Adrenal gland (tissue), 12 donors: ENCODE data around the gene GPR152. TPM values are rescaled to one million over a fixed set of nuclear protein-coding genes. Genes with fewer than 3 reads are reported as not detected.
"Not testable (repeated sequence)": the region's sequence is repeated elsewhere in the genome, so short reads cannot be mapped to it uniquely, and the experiment has no call there.

Experiments
- DNase-seq, 7 donors: peaks; one replicate each; pipeline ENCODE4 v3.0.0-alpha.2; 2019 to 2020
- H3K27ac ChIP-seq, 5 donors: fragments of 200-600 bp; sonication (generic) in 4 of 5; 1 replicate in 3 of 5; 2 replicates in 2 of 5; pipeline versions ENCODE4 v1.5.1 to v1.8.0; 2016 to 2020; ENCODE audit warnings: mild to moderate bottlenecking in 1 of 5
- H3K27me3 ChIP-seq: fragments of 200-600 bp; 2 replicates; pipeline ENCODE4 v1.8.0; 2021
- H3K36me3 ChIP-seq, 2 donors: fragments of 200-600 bp; replicated peaks in 1 of 2; 1 replicate in 1 of 2; 2 replicates in 1 of 2; pipeline versions ENCODE4 v1.5.1 to v1.8.0; 2018 to 2022
- H3K4me1 ChIP-seq, 2 donors: fragments of 200-600 bp; replicated peaks in 1 of 2; 1 replicate in 1 of 2; 2 replicates in 1 of 2; pipeline versions ENCODE4 v1.5.1 to v1.8.0; 2018 to 2021
- H3K4me3 ChIP-seq, 4 donors: fragments of 200-600 bp; sonication (generic) in 3 of 4; one replicate each; pipeline ENCODE4 v1.5.1; 2016 to 2018
- H3K9me3 ChIP-seq, 3 donors: fragments of 200-600 bp; sonication (generic) in 1 of 3; replicated peaks in 1 of 3; 1 replicate in 2 of 3; 2 replicates in 1 of 3; pipeline versions ENCODE4 v1.5.1 to v1.8.0; 2016 to 2021
- POLR2A ChIP-seq, 2 donors: fragments of 450-650 bp; IDR thresholded peaks; one replicate each; pipeline ENCODE4 v1.6.1; 2017; ENCODE audit warnings: antibody characterized with exemption in 2 of 2, mild to moderate bottlenecking in 2 of 2, moderate library complexity in 1 of 2
- WGBS, 4 donors: extraction: QIAGEN DNeasy Blood & Tissue Kit in 2 of 4; methylation state at CpG; one replicate each; pipeline versions ENCODE4 v1.1.5 to v1.1.7; 2013 to 2017; 5-methylcytosine and 5-hydroxymethylcytosine counted together
- intact Hi-C, 2 donors: fragments of 100-400 bp; cut with DNase I; formaldehyde crosslinking; loops; one replicate each; pipeline versions ENCODE4 v1.14.1 to v1.15.0; 2022 to 2023
- polyA plus RNA-seq, 3 donors: library from polyadenylated mRNA; stranded (reverse); fragments of 200-250 nt in 2 of 3; fragments of 350-450 nt in 1 of 3; fragmentation: Illumina TruSeq in 1 of 3; extraction: RNeasy Lipid Tissue Mini Kit (QIAGEN cat#74804) in 1 of 3; gene quantifications; one replicate each; pipeline ENCODE4 v1.2.3, GENCODE V29; 2013 to 2014
- total RNA-seq, 9 donors: library from RNA; depleted of rRNA in 4 of 9; stranded (reverse); fragments of >200 nt in 4 of 9; fragments of 120-200 nt in 1 of 9; fragmentation: NEBNext Ultra II Directional in 1 of 9; extraction: Animal tissue kit (Norgen Biotek cat#: 25700) in 1 of 9; gene quantifications; one replicate each; pipeline versions ENCODE4 v1.1.0 to v1.2.4, GENCODE V29; 2013 to 2023
- TF ChIP-seq, protein P1 (sequence below), 6 experiments: fragments of 450-650 bp in 4 of 6; fragments of 200-600 bp in 2 of 6; sonication (generic) in 1 of 6; IDR thresholded peaks; 1 replicate in 5 of 6; 2 replicates in 1 of 6; pipeline versions ENCODE4 v1.5.1 to v1.8.0; 2016 to 2021; ENCODE audit warnings: antibody characterized with exemption in 6 of 6, mild to moderate bottlenecking in 2 of 6, moderate library complexity in 1 of 6
- donor health status: healthy with polysubstance abuse.
- donor health status: Bipolar disorder and iron deficiency.
- donor health status: DM: yes; HTN: yes; CAD: no.
- donor health status: DM: no; HTN: no; CAD: no.
- donor health status: DM: no; HTN: no; CAD: no.
- donor health status: DM: yes; HTN: yes; CAD: no.

GPR152 gene
- total and polyA plus RNA-seq, 12 donors, result 0.18 TPM; not detected in 11

- peak within 1 kb of the TSS in 4 of 5 donors; percentile 64 to 92 (median 84) for H3K27ac ChIP-seq
- peaks cover 17 to 24% of the 10 kb centered on the region in 2 donors for H3K4me1 ChIP-seq
- intact Hi-C loops, result no loop called here
- no peaks in the 10 kb centered on the region for H3K9me3 ChIP-seq
- DNase-seq, result peak; percentile 95 to 99 (median 98)
- H3K27me3 ChIP-seq, result no peaks in the 10 kb centered on the region
- peaks cover 0 to 12% of the 10 kb centered on the region in 2 donors for H3K36me3 ChIP-seq
- TF ChIP-seq, protein P1, sequence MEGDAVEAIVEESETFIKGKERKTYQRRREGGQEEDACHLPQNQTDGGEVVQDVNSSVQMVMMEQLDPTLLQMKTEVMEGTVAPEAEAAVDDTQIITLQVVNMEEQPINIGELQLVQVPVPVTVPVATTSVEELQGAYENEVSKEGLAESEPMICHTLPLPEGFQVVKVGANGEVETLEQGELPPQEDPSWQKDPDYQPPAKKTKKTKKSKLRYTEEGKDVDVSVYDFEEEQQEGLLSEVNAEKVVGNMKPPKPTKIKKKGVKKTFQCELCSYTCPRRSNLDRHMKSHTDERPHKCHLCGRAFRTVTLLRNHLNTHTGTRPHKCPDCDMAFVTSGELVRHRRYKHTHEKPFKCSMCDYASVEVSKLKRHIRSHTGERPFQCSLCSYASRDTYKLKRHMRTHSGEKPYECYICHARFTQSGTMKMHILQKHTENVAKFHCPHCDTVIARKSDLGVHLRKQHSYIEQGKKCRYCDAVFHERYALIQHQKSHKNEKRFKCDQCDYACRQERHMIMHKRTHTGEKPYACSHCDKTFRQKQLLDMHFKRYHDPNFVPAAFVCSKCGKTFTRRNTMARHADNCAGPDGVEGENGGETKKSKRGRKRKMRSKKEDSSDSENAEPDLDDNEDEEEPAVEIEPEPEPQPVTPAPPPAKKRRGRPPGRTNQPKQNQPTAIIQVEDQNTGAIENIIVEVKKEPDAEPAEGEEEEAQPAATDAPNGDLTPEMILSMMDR (IDR thresholded peaks at IDR 0.05), result peak in 5 of 6 experiments; percentile 26 to 61 (median 42)
- TF ChIP-seq POLR2A (IDR thresholded peaks at IDR 0.05), result peak; percentile 36 to 40
- WGBS, 4 donors, result 9 to 24% (median 12%) methylated on average over 13 to 60 of the region's 60 CpGs
- H3K4me3 ChIP-seq, result peak within 1 kb of the TSS in 2 of 4 donors; percentile 41 to 67
Observed at GRCh38 chr11:67482827-67483798, 30.6 kb upstream of the GPR152 start, which contains the start of gene AIP. TSS of gene AIP (plus strand) at chr11:67483026. CDS start at chr11:67483159, 133 bp downstream.

DNA sequence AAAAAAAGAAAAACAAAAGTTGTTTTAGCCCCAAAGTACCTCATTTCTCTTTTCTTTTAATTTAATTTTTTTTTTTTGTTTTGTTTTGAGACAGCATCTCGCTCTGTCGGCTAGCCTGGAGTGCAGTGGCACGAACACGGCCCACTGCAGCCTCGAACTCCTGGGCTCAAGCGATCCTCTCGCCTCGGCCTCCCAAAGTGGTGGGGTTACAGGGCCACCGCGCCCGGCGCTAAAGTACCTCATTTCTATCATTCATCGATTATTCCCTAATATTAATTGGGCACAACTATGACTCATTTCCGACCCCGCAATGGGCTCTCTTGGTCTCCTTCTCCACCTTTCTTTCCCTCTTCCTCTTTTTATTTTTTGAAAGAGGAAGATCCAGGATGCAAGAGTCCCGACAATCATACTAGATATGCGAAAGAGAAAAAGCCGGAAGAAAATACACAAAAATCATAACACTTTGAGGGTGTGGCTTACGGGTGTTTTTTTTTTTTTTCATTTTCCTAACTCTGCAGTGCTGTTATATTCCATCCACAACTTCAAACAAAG is 29.8 kb upstream of the GPR152 start:
- Histone ChIP-seq H3K36me3 (peaks cover 0 to 5% of the 10 kb centered on the region in 2 donors), H3K9me3 (no peaks in the 10 kb centered on the region), H3K27ac (peak overlapping the region in 4 of 5 donors; percentile 64 to 92 (median 84)), H3K27me3 (no peaks in the 10 kb centered on the region), H3K4me1 (peaks cover 17 to 24% of the 10 kb centered on the region in 2 donors), H3K4me3 (peak overlapping the region in 2 of 4 donors; percentile 41 to 67)
- WGBS, 4 donors, result 29 to 41% (median 39%) methylated on average over 19 of the region's 19 CpGs
- no peak for DNase-seq
- intact Hi-C loops, result no loop called here
- TF ChIP-seq, protein P1 (IDR thresholded peaks at IDR 0.05), result no peak
- TF ChIP-seq POLR2A (IDR thresholded peaks at IDR 0.05), result no peak

GRCh38 chr11:67477344-67478050 is 25.0 kb upstream of the GPR152 start:
- H3K27ac ChIP-seq, H3K4me1 ChIP-seq, H3K9me3 ChIP-seq, H3K27me3 ChIP-seq, DNase-seq, H3K36me3 ChIP-seq, H3K4me3 ChIP-seq, intact Hi-C loops: not testable (repeated sequence)
- 81 to 86% (median 84%) methylated on average over 12 to 14 of the region's 16 CpGs for WGBS, 4 donors

GRCh38 chr11:67476692-67477091 is 24.2 kb upstream of the GPR152 start:
- intact Hi-C loops, DNase-seq: not testable (repeated sequence)
- 77 to 85% (median 83%) methylated on average over 10 of the region's 10 CpGs for WGBS, 4 donors

DNA sequence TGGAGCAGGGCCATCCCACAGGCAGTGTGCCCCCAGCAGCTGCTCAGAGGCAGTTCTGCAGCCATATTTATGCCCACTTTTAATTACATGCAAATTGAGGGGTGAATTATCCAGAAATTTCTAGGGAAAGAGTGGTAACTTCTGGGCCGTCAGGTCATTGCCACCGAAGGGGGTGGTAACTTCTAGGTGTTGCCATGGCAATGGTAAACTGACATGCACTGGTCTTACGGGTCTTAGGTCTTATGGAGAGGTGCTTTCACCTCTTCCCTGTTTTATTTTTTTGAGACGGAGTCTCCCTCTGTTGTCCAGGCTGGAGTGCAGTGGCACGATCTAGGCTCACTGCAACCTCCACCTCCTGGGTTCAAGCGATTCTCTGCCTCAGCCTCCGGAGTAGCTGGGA is 20.4 kb upstream of the GPR152 start:
- TF ChIP-seq POLR2A (IDR thresholded peaks at IDR 0.05), result no peak
- TF ChIP-seq, protein P1 (IDR thresholded peaks at IDR 0.05), result no peak
- Histone ChIP-seq H3K27ac (no peak overlapping the region), H3K27me3 (no peaks in the 10 kb centered on the region), H3K9me3 (no peaks in the 10 kb centered on the region), H3K4me1 (peaks cover 6 to 12% of the 10 kb centered on the region in 2 donors), H3K36me3 (no peaks in the 10 kb centered on the region), H3K4me3 (no peak overlapping the region)
- 70 to 78% (median 73%) methylated on average over 7 of the region's 7 CpGs for WGBS, 4 donors
- intact Hi-C loops, result no loop called here
- no peak for DNase-seq

More at GRCh38 chr11:67476692-67477091, 24.2 kb upstream of the GPR152 start:
- H3K4me1 ChIP-seq, H3K36me3 ChIP-seq, H3K9me3 ChIP-seq, H3K4me3 ChIP-seq, H3K27me3 ChIP-seq, H3K27ac ChIP-seq: not testable (repeated sequence)
